SK-N-SH treated with all-trans-retinoic acid at 6 μM for 48 hours (cell line): ENCODE measurements around the gene MAP3K20.
"Not testable (repeated sequence)": the region's sequence is repeated elsewhere in the genome, so short reads cannot be mapped to it uniquely, and the experiment has no call there.

ENCODE experiments used
- CREB5 ChIP-seq: fragments of 250-450 bp; sonication (Bioruptor Pico); IDR thresholded peaks from 2 replicates; pipeline ENCODE4 v1.5.1; 2020; ENCODE audit warnings: low read depth, mild to moderate bottlenecking, moderate library complexity
- PATZ1 ChIP-seq: fragments of 250-450 bp; sonication (Bioruptor Pico); IDR thresholded peaks from 2 replicates; pipeline ENCODE4 v1.8.0; 2020; ENCODE audit warnings: mild to moderate bottlenecking, moderate library complexity, borderline replicate concordance
- SNAI2 ChIP-seq: fragments of 250-450 bp; sonication (Bioruptor Pico); IDR thresholded peaks from 2 replicates; pipeline ENCODE4 v1.5.0; 2020; ENCODE audit warnings: mild to moderate bottlenecking, moderate library complexity
- ZFP30 ChIP-seq: fragments of 450-650 bp; formaldehyde crosslinking; IDR thresholded peaks from 2 replicates; pipeline ENCODE4 v1.5.0; 2022; ENCODE audit warnings: mild to moderate bottlenecking, moderate library complexity

- not testable (repeated sequence) for TF ChIP-seq CREB5 (CRISPR knock-in tag); PATZ1; ZFP30 (CRISPR knock-in tag); SNAI2 (CRISPR knock-in tag)
These were observed 225.9 kb downstream of the MAP3K20 start for GRCh38 chr2:173301549-173301948.
